Heart right ventricle (tissue), 16 donors: ENCODE measurements around the gene KIF1A. TPM values are rescaled to one million over a fixed set of nuclear protein-coding genes. Genes with fewer than 3 reads are reported as not detected.

Experiments
- ATAC-seq, 8 donors: fragments of 200-7000 bp; cut with Tn5 transposase; one replicate each; pipeline ENCODE4 v1.9.1; 2020; ENCODE audit warnings: mild to moderate bottlenecking in 8 of 8, moderate library complexity in 8 of 8, moderate number of reproducible peaks in 1 of 8
- DNase-seq, 2 donors: peaks; one replicate each; pipeline ENCODE4 v3.0.0-alpha.2; 2020
- H3K27ac ChIP-seq, 10 donors: fragments of 200-600 bp; sonication (generic) in 2 of 10; one replicate each; pipeline versions ENCODE4 v1.5.0 to v1.8.0; 2020 to 2022; ENCODE audit warnings: mild to moderate bottlenecking in 3 of 10
- H3K27me3 ChIP-seq, 7 donors: fragments of 200-600 bp; one replicate each; pipeline ENCODE4 v1.8.0; 2021 to 2022; ENCODE audit warnings: mild to moderate bottlenecking in 2 of 7
- H3K36me3 ChIP-seq, 9 donors: fragments of 200-600 bp; sonication (generic) in 1 of 9; one replicate each; pipeline versions ENCODE4 v1.5.0 to v1.8.0; 2020 to 2022; ENCODE audit warnings: mild to moderate bottlenecking in 2 of 9
- H3K4me1 ChIP-seq, 9 donors: fragments of 200-600 bp; sonication (generic) in 1 of 9; one replicate each; pipeline versions ENCODE4 v1.5.0 to v1.8.0; 2020 to 2022; ENCODE audit warnings: mild to moderate bottlenecking in 4 of 9
- H3K4me3 ChIP-seq, 10 donors: fragments of 200-600 bp; sonication (generic) in 2 of 10; one replicate each; pipeline versions ENCODE4 v1.5.0 to v1.8.0; 2020 to 2022; ENCODE audit warnings: mild to moderate bottlenecking in 7 of 10, moderate library complexity in 2 of 10
- H3K9me3 ChIP-seq, 11 donors: fragments of 200-600 bp in 10 of 11; sonication (generic) in 2 of 11; one replicate each; pipeline versions ENCODE4 v1.5.0 to v1.8.0; 2013 to 2022; ENCODE audit warnings: mild to moderate bottlenecking in 2 of 11, control low read depth in 1 of 11, moderate library complexity in 1 of 11
- WGBS, 2 donors: extraction: QIAGEN DNeasy Blood & Tissue Kit; methylation state at CpG; one replicate each; pipeline ENCODE4 v1.1.7; 2013; ENCODE audit warnings: inconsistent platforms in 1 of 2; 5-methylcytosine and 5-hydroxymethylcytosine counted together
- intact Hi-C, 10 donors: fragments of 100-400 bp; cut with DNase I; formaldehyde crosslinking; loops; one replicate each; pipeline versions ENCODE4 v1.11.1 to v1.14.2; 2022
- polyA plus RNA-seq, 2 donors: library from polyadenylated mRNA; stranded (reverse); fragments of 200-250 nt; gene quantifications; one replicate each; pipeline ENCODE4 v1.2.3, GENCODE V29; 2013
- total RNA-seq, 10 donors: library from RNA; stranded (reverse); fragmentation: NEBNext Ultra II Directional in 3 of 10; extraction: Animal tissue kit (Norgen Biotek cat#: 25700) in 3 of 10; gene quantifications; one replicate each; pipeline versions ENCODE4 v1.2.1 to v1.2.4, GENCODE V29; 2021 to 2023
- TF ChIP-seq, protein P1 (sequence below), 9 donors: fragments of 200-600 bp; sonication (generic) in 2 of 9; IDR thresholded peaks; one replicate each; pipeline versions ENCODE4 v1.5.0 to v1.8.0; 2021 to 2022; ENCODE audit warnings: antibody characterized with exemption in 9 of 9, mild to moderate bottlenecking in 5 of 9, moderate library complexity in 1 of 9
- donor health status: Arrhythmogenic right ventricular cardiomyopathy.
- donor health status: ischemic (EF 13 %, LVEDD 7.1; RV severe dilation, severe dysfunction).
- donor health status: healthy with polysubstance abuse.
- donor health status: DM: no; HTN: yes; CAD: no.
- donor health status: DM: no; HTN: no; CAD: no.
- donor health status: ischemic (EF 25% LVEDD 6.9; RV normal size, moderate dysfunction).
- donor health status: ischemic (EF 25% LVEDD 5.7; RV mildly dilated, moderate dysfunction).
- donor health status: healthy.
- donor health status: DM: yes; HTN: yes; CAD: no.
- donor health status: Ischemic cardiomyopathy.
- donor health status: ischemic (EF 35%, LVEDD 5.7; RV mildly dilated, moderate dysfunction).
- donor health status: nonischemic (EF 11% LVEDD 7.7; RV severe dilation, severe dysfunction).
- donor health status: DM: yes; HTN: yes; CAD: no.
- donor health status: PGD.
- donor health status: ischemic (EF 29% LVEDD 5.4; RV normal size, mild dysfunction).
- donor health status: nonischemic (EF 23%, LVEDD 6.1; RV moderate dilation, normal function).

Gene KIF1A
- total and polyA plus RNA-seq, 12 donors: 0.37 to 21.4 (median 1.4) TPM

DNA sequence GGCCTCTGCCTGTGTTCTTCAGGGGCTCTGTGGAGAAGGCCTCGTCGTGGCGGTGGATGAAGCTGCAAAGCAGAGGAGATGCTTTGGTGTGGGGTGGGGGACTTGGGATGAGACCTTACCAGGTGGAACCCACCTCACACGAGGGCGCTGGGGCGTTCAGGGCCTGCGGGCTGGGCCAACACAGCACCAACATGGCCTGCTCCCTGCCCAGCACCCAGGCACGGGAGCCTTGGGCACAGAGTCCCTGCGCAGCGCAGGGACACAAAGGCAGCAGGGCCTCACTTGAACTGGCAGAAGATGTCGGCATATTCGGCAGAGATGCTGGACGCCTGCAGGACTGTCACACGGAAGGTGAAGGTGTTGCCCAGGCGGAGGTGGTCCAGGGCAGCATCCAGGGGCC, 74.6 kb downstream of the KIF1A start:
- TF ChIP-seq, protein P1, sequence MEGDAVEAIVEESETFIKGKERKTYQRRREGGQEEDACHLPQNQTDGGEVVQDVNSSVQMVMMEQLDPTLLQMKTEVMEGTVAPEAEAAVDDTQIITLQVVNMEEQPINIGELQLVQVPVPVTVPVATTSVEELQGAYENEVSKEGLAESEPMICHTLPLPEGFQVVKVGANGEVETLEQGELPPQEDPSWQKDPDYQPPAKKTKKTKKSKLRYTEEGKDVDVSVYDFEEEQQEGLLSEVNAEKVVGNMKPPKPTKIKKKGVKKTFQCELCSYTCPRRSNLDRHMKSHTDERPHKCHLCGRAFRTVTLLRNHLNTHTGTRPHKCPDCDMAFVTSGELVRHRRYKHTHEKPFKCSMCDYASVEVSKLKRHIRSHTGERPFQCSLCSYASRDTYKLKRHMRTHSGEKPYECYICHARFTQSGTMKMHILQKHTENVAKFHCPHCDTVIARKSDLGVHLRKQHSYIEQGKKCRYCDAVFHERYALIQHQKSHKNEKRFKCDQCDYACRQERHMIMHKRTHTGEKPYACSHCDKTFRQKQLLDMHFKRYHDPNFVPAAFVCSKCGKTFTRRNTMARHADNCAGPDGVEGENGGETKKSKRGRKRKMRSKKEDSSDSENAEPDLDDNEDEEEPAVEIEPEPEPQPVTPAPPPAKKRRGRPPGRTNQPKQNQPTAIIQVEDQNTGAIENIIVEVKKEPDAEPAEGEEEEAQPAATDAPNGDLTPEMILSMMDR (IDR thresholded peaks at IDR 0.05): no peak
- H3K27ac ChIP-seq: no peak overlapping the region
- ATAC-seq (no peak), DNase-seq (no peak)
- no peaks in the 10 kb centered on the region for H3K4me1 ChIP-seq
- H3K27me3 ChIP-seq: peaks cover 0 to 5% (median 0%) of the 10 kb centered on the region in 7 donors
- no peaks in the 10 kb centered on the region for H3K9me3 ChIP-seq
- H3K36me3 ChIP-seq: no peaks in the 10 kb centered on the region
- WGBS, 2 donors: 91 to 93% methylated on average over 15 of the region's 15 CpGs
- intact Hi-C loops: no loop called here
- H3K4me3 ChIP-seq: no peak overlapping the region

DNA sequence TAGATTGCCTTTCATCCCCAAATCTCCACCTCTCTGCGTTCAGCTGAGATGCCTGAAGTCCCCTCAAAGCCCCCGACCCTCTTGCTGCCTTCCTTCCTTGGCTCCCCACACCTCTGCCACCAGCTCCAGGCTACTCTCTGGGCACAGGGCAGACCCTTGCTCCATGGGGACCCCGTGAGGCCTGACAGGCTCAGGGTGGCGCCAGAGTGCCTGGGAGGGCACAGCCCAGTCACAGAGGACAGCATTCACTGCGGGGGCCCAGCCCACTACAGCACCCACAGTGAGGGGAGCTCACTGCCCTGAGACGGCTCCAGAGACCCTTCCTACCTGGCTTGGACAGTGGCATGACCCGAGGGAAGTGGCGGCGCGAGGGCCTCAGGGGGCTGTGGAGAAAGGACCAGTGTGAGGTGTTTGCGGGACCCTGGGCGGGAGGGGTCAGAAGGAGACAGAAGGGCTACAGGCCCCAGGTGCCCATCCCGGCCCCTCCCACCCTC, 77.4 kb downstream of the KIF1A start:
- TF ChIP-seq, protein P1 (IDR thresholded peaks at IDR 0.05): no peak
- intact Hi-C loops: no loop called here
- no peak for DNase-seq
- H3K27me3 ChIP-seq: peaks cover 0 to 7% (median 0%) of the 10 kb centered on the region in 7 donors
- no peaks in the 10 kb centered on the region for H3K9me3 ChIP-seq
- no peak for ATAC-seq
- H3K4me3 ChIP-seq: no peak overlapping the region
- 83 to 86% methylated on average over 13 of the region's 13 CpGs for WGBS, 2 donors
- H3K4me1 ChIP-seq: no peaks in the 10 kb centered on the region
- H3K27ac ChIP-seq: no peak overlapping the region
- H3K36me3 ChIP-seq: no peaks in the 10 kb centered on the region

DNA sequence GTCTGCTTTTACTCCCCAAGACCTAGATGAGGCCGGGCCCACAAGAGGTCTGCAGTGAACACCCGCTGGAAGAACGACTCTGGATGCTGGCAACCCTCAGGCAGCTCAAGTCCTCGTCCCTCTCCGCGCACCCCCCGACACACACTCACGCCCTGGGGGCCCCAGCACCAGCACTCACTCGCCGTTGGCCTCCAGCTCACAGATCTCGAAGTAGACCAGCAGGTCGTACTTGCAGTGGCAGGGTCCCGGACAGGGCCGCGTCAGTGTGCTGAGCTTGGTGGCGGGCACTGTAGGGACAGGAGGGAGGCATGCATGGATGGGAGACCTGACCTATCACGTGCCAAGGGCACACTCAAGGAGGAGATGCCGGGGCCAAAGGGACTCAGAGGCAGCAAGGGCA, 78.9 kb downstream of the KIF1A start:
- ATAC-seq (no peak), DNase-seq (no peak)
- H3K4me1 ChIP-seq: no peaks in the 10 kb centered on the region
- intact Hi-C loops: no loop called here
- peaks cover 0 to 15% (median 5%) of the 10 kb centered on the region in 7 donors for H3K27me3 ChIP-seq
- TF ChIP-seq, protein P1 (IDR thresholded peaks at IDR 0.05): no peak
- no peaks in the 10 kb centered on the region for H3K9me3 ChIP-seq
- WGBS, 2 donors: 86 to 90% methylated on average over 18 of the region's 18 CpGs
- no peak overlapping the region for H3K4me3 ChIP-seq
- H3K27ac ChIP-seq: no peak overlapping the region
- H3K36me3 ChIP-seq: no peaks in the 10 kb centered on the region

DNA sequence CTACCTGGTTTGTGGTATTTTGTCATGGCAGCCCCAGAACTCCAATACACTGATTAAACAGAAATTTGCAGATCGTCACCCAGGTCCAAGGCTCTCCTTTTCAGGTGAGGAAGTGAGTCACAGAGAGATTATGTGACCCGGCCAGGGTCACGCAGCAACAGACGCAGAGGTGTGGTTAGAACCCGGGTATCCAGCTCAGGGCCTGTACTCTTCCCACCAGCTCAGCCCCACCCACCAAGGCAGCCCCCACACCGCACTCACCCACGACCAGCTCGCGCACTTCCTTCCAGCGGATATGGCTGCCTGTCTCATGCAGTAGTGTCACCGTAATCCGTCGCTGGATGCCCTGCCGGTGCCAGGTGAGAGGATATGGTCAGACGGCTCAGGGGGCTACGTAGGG, 80.2 kb downstream of the KIF1A start:
- Histone ChIP-seq H3K9me3 (no peaks in the 10 kb centered on the region), H3K27me3 (peaks cover 0 to 20% (median 7%) of the 10 kb centered on the region in 7 donors), H3K4me3 (no peak overlapping the region), H3K4me1 (no peaks in the 10 kb centered on the region), H3K36me3 (no peaks in the 10 kb centered on the region), H3K27ac (no peak overlapping the region)
- intact Hi-C loops: no loop called here
- TF ChIP-seq, protein P1 (IDR thresholded peaks at IDR 0.05): no peak
- ATAC-seq (no peak), DNase-seq (no peak)
- 79 to 81% methylated on average over 16 of the region's 16 CpGs for WGBS, 2 donors
